Hypothalamus (tissue), 51 donors: ENCODE results near the gene TTC38.

Experiments
- DNase-seq, 51 donors: peaks; one replicate each; lab custom pipeline; 2025; lab: John Stamatoyannopoulos, UW

TTC38 gene

GRCh38 chr22:46267431-46268279 lies at the start of gene TTC38:
TTC38 (plus strand) TSS chr22:46268008; CDS start chr22:46268040, 32 bp downstream.
- peak in 50 of 51 donors; percentile 31 to 95 (median 79) for DNase-seq

GRCh38 chr22:46219636-46220035 lies 48.2 kb upstream of the TTC38 start:
- no peak for DNase-seq

GRCh38 chr22:46220921-46221320 lies 46.9 kb upstream of the TTC38 start:
- no peak for DNase-seq

GRCh38 chr22:46224044-46224897 lies 43.5 kb upstream of the TTC38 start:
- DNase-seq = no peak

- DNase-seq = no peak
Observed at GRCh38 chr22:46224898-46225290, 42.9 kb upstream of the TTC38 start.

GRCh38 chr22:46225631-46226030 lies 42.2 kb upstream of the TTC38 start:
- DNase-seq = no peak

GRCh38 chr22:46226577-46226976 lies 41.2 kb upstream of the TTC38 start:
- no peak for DNase-seq

GRCh38 chr22:46229701-46230100 lies 38.1 kb upstream of the TTC38 start:
- DNase-seq = no peak

- no peak for DNase-seq
Observed at GRCh38 chr22:46230262-46230901, 37.4 kb upstream of the TTC38 start.

GRCh38 chr22:46233231-46233630 lies 34.6 kb upstream of the TTC38 start:
- peak in 27 of 51 donors; percentile 17 to 75 (median 43) for DNase-seq

- no peak for DNase-seq
Observed at GRCh38 chr22:46234969-46235368, 32.8 kb upstream of the TTC38 start.

- DNase-seq = peak in 4 of 51 donors; percentile 9 to 35 (median 22)
Observed at GRCh38 chr22:46237453-46238124, 30.2 kb upstream of the TTC38 start.

GRCh38 chr22:46238541-46238940 lies 29.3 kb upstream of the TTC38 start:
- DNase-seq = peak in 30 of 51 donors; percentile 16 to 73 (median 40)

- no peak for DNase-seq
Observed at GRCh38 chr22:46239261-46240048, 28.4 kb upstream of the TTC38 start.

GRCh38 chr22:46240073-46240472 lies 27.7 kb upstream of the TTC38 start:
- no peak for DNase-seq

- no peak for DNase-seq
Observed at GRCh38 chr22:46240506-46240905, 27.3 kb upstream of the TTC38 start.

GRCh38 chr22:46240907-46241306 lies 26.9 kb upstream of the TTC38 start:
- no peak for DNase-seq

- no peak for DNase-seq
Observed at GRCh38 chr22:46241396-46242007, 26.3 kb upstream of the TTC38 start.

GRCh38 chr22:46242076-46242475 lies 25.7 kb upstream of the TTC38 start:
- no peak for DNase-seq
